WTC11 (cell line): Measurements from ENCODE around the gene CHRNA4. TPM values are rescaled to one million over a fixed set of nuclear protein-coding genes. Genes with fewer than 3 reads are reported as not detected.

Source experiments
- ATAC-seq: fragments of 200-7000 bp; cut with Tn5 transposase; 2 replicates; pipeline ENCODE4 v1.10.0; 2021; ENCODE audit warnings: mild to moderate bottlenecking, moderate library complexity
- CTCF ChIA-PET: fragments of 300-600 bp; sonication (Branson Sonifier 250); formaldehyde crosslinking; loops from one replicate; lab custom pipeline; 2021; ENCODE audit warnings: antibody characterized with exemption; lab: Charles Lee
- POLR2A ChIA-PET: fragments of 350-600 bp; sonication (Branson Sonifier 250); formaldehyde crosslinking; loops from one replicate; lab custom pipeline; 2021; ENCODE audit warnings: antibody characterized with exemption; lab: Charles Lee
- DNase-seq: peaks from one replicate; pipeline ENCODE4 v3.0.0; 2021; ENCODE audit warnings: low spot score
- H3K27ac Mint-ChIP-seq: 2 replicates; pipeline ENCODE4 v1.8.0; 2021; ENCODE audit warnings: mixed read lengths
- H3K27me3 Mint-ChIP-seq: 2 replicates; pipeline ENCODE4 v1.8.0; 2021; ENCODE audit warnings: low read depth, mild to moderate bottlenecking, moderate library complexity, mixed read lengths
- H3K36me3 Mint-ChIP-seq: 2 replicates; pipeline ENCODE4 v1.8.0; 2021; ENCODE audit warnings: mixed read lengths
- H3K4me1 Mint-ChIP-seq: 2 replicates; pipeline ENCODE4 v1.8.0; 2022; ENCODE audit warnings: mixed read lengths
- H3K4me3 Mint-ChIP-seq: 2 replicates; pipeline ENCODE4 v1.8.0; 2021; ENCODE audit warnings: mild to moderate bottlenecking, moderate library complexity, mixed read lengths
- H3K9me3 Mint-ChIP-seq: 2 replicates; pipeline ENCODE4 v1.8.0; 2021; ENCODE audit warnings: mixed read lengths
- ELF4 ChIP-seq: sonication (generic); formaldehyde crosslinking; IDR thresholded peaks from 2 replicates; pipeline ENCODE4 v1.8.1; 2022; ENCODE audit warnings: low read depth, mild to moderate bottlenecking, moderate library complexity, missing genetic modification reagents
- EMX1 ChIP-seq: fragments of 250-450 bp; sonication (Bioruptor Pico); IDR thresholded peaks from 2 replicates; pipeline ENCODE4 v1.8.0; 2021; ENCODE audit warnings: mild to moderate bottlenecking
- ESRRA ChIP-seq: sonication (generic); formaldehyde crosslinking; IDR thresholded peaks from 2 replicates; pipeline ENCODE4 v1.8.1; 2022; ENCODE audit warnings: mild to moderate bottlenecking, missing genetic modification reagents, borderline replicate concordance
- FOXJ3 ChIP-seq: sonication (generic); formaldehyde crosslinking; IDR thresholded peaks from 2 replicates; pipeline ENCODE4 v1.9.0; 2021; ENCODE audit warnings: missing genetic modification reagents, mild to moderate bottlenecking, borderline replicate concordance
- FOXP1 ChIP-seq: sonication (generic); formaldehyde crosslinking; IDR thresholded peaks from 2 replicates; pipeline ENCODE4 v1.8.0; 2022; ENCODE audit warnings: missing genetic modification reagents, mild to moderate bottlenecking, moderate library complexity, borderline replicate concordance
- GABPB1 ChIP-seq: sonication (generic); formaldehyde crosslinking; IDR thresholded peaks from 2 replicates; pipeline ENCODE4 v1.8.1; 2023; ENCODE audit warnings: mild to moderate bottlenecking, missing genetic modification reagents
- GTF2I ChIP-seq: fragments of 250-450 bp; sonication (Bioruptor Pico); conservative IDR thresholded peaks from 2 replicates; pipeline ENCODE4 v1.4.0; 2021; ENCODE audit warnings: mild to moderate bottlenecking
- KAT7 ChIP-seq: sonication (generic); formaldehyde crosslinking; IDR thresholded peaks from 2 replicates; pipeline ENCODE4 v1.8.1; 2023; ENCODE audit warnings: missing genetic modification reagents, mild to moderate bottlenecking, borderline replicate concordance
- NFE2L1 ChIP-seq: sonication (generic); formaldehyde crosslinking; IDR thresholded peaks from 2 replicates; pipeline ENCODE4 v1.8.1; 2023; ENCODE audit warnings: missing genetic modification reagents
- RORB ChIP-seq: fragments of 250-450 bp; sonication (Bioruptor Pico); IDR thresholded peaks from 2 replicates; pipeline ENCODE4 v1.9.0; 2021; ENCODE audit warnings: mild to moderate bottlenecking
- ZNF138 ChIP-seq: sonication (generic); formaldehyde crosslinking; conservative IDR thresholded peaks from 2 replicates; pipeline ENCODE4 v1.8.1; 2022; ENCODE audit warnings: mild to moderate bottlenecking, moderate library complexity, missing genetic modification reagents
- ZNF219 ChIP-seq: sonication (generic); formaldehyde crosslinking; IDR thresholded peaks from 2 replicates; pipeline ENCODE4 v1.8.0; 2023; ENCODE audit warnings: missing genetic modification reagents, mild to moderate bottlenecking, borderline replicate concordance
- total RNA-seq: library from RNA; stranded (reverse); gene quantifications from 3 replicates; pipeline ENCODE4 v1.2.3, GENCODE V29; 2021
- TF ChIP-seq, protein P1 (sequence below): sonication (generic); formaldehyde crosslinking; IDR thresholded peaks from 2 replicates; pipeline ENCODE4 v1.8.1; 2022; ENCODE audit warnings: mild to moderate bottlenecking, moderate library complexity, missing genetic modification reagents
- TF ChIP-seq, protein P2 (sequence below): sonication (generic); formaldehyde crosslinking; IDR thresholded peaks from 2 replicates; pipeline ENCODE4 v1.8.1; 2023; ENCODE audit warnings: mild to moderate bottlenecking, missing genetic modification reagents, moderate library complexity
- TF ChIP-seq, protein P3 (sequence below): fragments of 250-450 bp; sonication (Bioruptor Pico); IDR thresholded peaks from 2 replicates; pipeline ENCODE4 v1.9.0; 2021; ENCODE audit warnings: mild to moderate bottlenecking
- TF ChIP-seq, protein P4 (sequence below): sonication (generic); formaldehyde crosslinking; IDR thresholded peaks from 2 replicates; pipeline ENCODE4 v1.8.0; 2023; ENCODE audit warnings: missing genetic modification reagents, mild to moderate bottlenecking, borderline replicate concordance
- TF ChIP-seq, protein P5 (sequence below): sonication (generic); formaldehyde crosslinking; IDR thresholded peaks from 2 replicates; pipeline ENCODE4 v1.8.1; 2022; ENCODE audit warnings: mild to moderate bottlenecking, missing genetic modification reagents, moderate library complexity, borderline replicate concordance
- TF ChIP-seq, protein P6 (sequence below): sonication (generic); formaldehyde crosslinking; IDR thresholded peaks from 2 replicates; pipeline ENCODE4 v1.8.0; 2023; ENCODE audit warnings: missing genetic modification reagents

CHRNA4 gene
- total RNA-seq, 1 experiment from 2014 or later = 2.5 TPM

DNA sequence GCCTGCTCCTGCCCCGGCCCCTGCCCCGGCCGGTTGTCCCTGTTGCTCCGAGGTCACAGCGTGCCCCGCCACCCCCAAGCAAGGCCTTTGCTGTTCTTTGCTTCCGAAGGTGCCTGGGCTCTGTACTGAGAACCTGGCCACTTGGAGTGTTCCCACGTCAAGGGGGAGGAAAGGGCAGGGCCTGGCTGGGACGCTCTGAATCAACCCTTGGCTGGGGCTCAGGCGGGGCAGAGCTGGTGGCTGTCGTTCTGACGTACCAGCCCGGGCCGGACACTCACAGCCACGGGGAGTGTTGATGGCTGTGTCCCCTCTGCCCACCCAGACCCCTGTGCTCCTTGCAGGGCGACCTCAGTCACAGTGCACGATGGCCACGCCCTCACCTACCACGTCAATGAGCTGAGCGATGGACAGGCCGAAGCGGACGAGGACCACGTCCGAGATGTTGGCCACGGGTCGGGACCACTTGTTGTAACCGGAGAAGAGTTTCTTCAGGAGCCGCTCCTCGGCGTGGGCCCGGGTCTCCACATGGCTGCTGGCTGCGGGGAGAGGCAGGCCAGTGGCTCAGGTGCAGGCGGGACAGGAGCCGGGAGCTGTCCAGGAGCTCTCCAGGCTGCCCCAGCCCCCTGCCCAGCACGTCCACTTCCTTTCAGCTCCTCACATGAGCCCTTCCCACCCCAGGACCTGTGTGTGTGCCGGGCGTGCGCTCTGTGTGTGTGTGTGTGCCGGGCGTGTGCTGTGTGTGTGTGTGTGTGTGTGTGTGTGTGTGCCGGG is 1.8 kb downstream of the CHRNA4 start:
- no peak overlapping the region for H3K4me3 Mint-ChIP-seq
- no peak for TF ChIP-seq EMX1 (CRISPR knock-in tag)
- no peak for TF ChIP-seq ZNF219 (CRISPR knock-in tag)
- TF ChIP-seq GTF2I (CRISPR knock-in tag) = no peak
- no peak for TF ChIP-seq RORB
- no peak for TF ChIP-seq ZNF138 (CRISPR knock-in tag)
- no peak for TF ChIP-seq KAT7 (CRISPR knock-in tag)
- TF ChIP-seq, protein P1, sequence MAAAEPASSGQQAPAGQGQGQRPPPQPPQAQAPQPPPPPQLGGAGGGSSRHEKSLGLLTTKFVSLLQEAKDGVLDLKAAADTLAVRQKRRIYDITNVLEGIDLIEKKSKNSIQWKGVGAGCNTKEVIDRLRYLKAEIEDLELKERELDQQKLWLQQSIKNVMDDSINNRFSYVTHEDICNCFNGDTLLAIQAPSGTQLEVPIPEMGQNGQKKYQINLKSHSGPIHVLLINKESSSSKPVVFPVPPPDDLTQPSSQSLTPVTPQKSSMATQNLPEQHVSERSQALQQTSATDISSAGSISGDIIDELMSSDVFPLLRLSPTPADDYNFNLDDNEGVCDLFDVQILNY (CRISPR knock-in tag) = no peak
- TF ChIP-seq, protein P2, sequence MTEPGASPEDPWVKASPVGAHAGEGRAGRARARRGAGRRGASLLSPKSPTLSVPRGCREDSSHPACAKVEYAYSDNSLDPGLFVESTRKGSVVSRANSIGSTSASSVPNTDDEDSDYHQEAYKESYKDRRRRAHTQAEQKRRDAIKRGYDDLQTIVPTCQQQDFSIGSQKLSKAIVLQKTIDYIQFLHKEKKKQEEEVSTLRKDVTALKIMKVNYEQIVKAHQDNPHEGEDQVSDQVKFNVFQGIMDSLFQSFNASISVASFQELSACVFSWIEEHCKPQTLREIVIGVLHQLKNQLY = no peak
- TF ChIP-seq FOXP1 (CRISPR knock-in tag) = peak; percentile 27; the same call in 1 of the 2 replicates
- TF ChIP-seq, all 79 proteins: peak for 1
- H3K4me1 Mint-ChIP-seq = peaks cover 11% of the 10 kb centered on the region
- DNase-seq (no peak), ATAC-seq (no peak)
- no peaks in the 10 kb centered on the region for H3K36me3 Mint-ChIP-seq
- peaks cover 12% of the 10 kb centered on the region for H3K27me3 Mint-ChIP-seq
- ChIA-PET POLR2A (no interaction called here), CTCF (interaction anchor here (0.7 to 4.1 kb wide), 6 partner anchors 12 to 50 kb away, joined by 3 to 37 read pairs (median 5); no protein-coding TSS in a partner anchor)
- no peak overlapping the region for H3K27ac Mint-ChIP-seq
- H3K9me3 Mint-ChIP-seq = no peaks in the 10 kb centered on the region

DNA sequence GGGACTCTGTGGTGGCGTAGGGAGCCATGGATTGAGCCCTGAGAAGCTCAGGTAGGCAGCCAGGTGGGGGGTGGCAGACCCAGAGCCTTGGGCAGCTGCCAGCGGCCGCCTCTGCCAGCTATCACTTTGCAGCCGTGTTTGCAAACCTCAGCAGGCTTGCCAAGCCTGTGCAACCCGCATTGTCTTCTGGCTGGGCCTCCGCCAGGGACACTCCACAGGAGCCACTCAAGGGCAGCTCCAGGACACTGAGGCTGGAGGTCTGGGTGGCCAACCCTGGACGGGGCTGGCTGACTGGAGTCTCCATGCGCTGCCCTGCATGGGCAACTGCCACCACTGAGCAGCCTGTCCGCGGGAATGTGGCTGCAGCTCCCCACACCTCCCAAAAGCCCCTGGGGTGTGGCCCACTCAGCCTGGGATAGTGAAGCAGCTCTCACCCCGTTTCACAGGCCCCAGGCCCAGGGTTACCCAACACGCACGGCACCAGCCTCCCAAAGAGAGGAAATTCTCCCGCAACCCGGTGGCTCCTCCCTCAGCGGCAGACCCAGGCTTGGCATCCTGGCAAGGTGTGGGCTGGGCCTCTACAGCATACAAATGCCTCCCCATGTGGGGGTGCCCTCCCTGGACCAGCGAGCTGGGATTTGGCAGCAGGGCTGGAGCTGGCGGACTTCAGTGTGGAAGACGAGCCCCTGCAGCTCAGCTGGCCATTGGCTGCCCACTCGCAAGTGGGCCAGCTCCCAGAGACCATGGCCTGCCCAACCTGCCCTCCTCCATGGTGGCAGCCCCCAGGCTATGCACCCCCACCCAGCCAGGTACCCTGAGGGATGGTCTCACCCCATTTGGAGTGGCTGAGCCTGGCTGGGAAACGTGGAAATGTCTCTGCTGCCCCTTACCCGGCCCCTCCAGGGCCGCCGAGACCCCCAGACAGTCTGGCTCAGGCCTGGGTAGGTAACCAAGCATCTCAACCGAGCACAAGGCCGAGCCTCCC is 2.9 kb downstream of the CHRNA4 start:
- DNase-seq = no peak
- Mint-ChIP-seq H3K9me3 (no peaks in the 10 kb centered on the region), H3K27me3 (peaks cover 12% of the 10 kb centered on the region), H3K4me3 (no peak overlapping the region), H3K27ac (no peak overlapping the region), H3K36me3 (no peaks in the 10 kb centered on the region), H3K4me1 (peaks cover 11% of the 10 kb centered on the region)
- ChIA-PET POLR2A (no interaction called here), CTCF (interaction anchor here (1.8 to 3.2 kb wide), 3 partner anchors 19 to 48 kb away, joined by 7 to 18 read pairs (median 8); no protein-coding TSS in a partner anchor)
- ATAC-seq = no peak
- TF ChIP-seq ELF4 (CRISPR knock-in tag) (no peak), NFE2L1 (CRISPR knock-in tag) (no peak), EMX1 (CRISPR knock-in tag) (no peak), ESRRA (CRISPR knock-in tag) (no peak), GABPB1 (CRISPR knock-in tag) (no peak), FOXJ3 (CRISPR knock-in tag) (no peak)
- TF ChIP-seq, protein P3, sequence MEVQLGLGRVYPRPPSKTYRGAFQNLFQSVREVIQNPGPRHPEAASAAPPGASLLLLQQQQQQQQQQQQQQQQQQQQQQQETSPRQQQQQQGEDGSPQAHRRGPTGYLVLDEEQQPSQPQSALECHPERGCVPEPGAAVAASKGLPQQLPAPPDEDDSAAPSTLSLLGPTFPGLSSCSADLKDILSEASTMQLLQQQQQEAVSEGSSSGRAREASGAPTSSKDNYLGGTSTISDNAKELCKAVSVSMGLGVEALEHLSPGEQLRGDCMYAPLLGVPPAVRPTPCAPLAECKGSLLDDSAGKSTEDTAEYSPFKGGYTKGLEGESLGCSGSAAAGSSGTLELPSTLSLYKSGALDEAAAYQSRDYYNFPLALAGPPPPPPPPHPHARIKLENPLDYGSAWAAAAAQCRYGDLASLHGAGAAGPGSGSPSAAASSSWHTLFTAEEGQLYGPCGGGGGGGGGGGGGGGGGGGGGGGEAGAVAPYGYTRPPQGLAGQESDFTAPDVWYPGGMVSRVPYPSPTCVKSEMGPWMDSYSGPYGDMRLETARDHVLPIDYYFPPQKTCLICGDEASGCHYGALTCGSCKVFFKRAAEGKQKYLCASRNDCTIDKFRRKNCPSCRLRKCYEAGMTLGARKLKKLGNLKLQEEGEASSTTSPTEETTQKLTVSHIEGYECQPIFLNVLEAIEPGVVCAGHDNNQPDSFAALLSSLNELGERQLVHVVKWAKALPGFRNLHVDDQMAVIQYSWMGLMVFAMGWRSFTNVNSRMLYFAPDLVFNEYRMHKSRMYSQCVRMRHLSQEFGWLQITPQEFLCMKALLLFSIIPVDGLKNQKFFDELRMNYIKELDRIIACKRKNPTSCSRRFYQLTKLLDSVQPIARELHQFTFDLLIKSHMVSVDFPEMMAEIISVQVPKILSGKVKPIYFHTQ (CRISPR knock-in tag) = no peak
- TF ChIP-seq, protein P2 = no peak
- TF ChIP-seq, protein P4, sequence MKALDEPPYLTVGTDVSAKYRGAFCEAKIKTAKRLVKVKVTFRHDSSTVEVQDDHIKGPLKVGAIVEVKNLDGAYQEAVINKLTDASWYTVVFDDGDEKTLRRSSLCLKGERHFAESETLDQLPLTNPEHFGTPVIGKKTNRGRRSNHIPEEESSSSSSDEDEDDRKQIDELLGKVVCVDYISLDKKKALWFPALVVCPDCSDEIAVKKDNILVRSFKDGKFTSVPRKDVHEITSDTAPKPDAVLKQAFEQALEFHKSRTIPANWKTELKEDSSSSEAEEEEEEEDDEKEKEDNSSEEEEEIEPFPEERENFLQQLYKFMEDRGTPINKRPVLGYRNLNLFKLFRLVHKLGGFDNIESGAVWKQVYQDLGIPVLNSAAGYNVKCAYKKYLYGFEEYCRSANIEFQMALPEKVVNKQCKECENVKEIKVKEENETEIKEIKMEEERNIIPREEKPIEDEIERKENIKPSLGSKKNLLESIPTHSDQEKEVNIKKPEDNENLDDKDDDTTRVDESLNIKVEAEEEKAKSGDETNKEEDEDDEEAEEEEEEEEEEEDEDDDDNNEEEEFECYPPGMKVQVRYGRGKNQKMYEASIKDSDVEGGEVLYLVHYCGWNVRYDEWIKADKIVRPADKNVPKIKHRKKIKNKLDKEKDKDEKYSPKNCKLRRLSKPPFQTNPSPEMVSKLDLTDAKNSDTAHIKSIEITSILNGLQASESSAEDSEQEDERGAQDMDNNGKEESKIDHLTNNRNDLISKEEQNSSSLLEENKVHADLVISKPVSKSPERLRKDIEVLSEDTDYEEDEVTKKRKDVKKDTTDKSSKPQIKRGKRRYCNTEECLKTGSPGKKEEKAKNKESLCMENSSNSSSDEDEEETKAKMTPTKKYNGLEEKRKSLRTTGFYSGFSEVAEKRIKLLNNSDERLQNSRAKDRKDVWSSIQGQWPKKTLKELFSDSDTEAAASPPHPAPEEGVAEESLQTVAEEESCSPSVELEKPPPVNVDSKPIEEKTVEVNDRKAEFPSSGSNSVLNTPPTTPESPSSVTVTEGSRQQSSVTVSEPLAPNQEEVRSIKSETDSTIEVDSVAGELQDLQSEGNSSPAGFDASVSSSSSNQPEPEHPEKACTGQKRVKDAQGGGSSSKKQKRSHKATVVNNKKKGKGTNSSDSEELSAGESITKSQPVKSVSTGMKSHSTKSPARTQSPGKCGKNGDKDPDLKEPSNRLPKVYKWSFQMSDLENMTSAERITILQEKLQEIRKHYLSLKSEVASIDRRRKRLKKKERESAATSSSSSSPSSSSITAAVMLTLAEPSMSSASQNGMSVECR (CRISPR knock-in tag) = no peak
- TF ChIP-seq, protein P5, sequence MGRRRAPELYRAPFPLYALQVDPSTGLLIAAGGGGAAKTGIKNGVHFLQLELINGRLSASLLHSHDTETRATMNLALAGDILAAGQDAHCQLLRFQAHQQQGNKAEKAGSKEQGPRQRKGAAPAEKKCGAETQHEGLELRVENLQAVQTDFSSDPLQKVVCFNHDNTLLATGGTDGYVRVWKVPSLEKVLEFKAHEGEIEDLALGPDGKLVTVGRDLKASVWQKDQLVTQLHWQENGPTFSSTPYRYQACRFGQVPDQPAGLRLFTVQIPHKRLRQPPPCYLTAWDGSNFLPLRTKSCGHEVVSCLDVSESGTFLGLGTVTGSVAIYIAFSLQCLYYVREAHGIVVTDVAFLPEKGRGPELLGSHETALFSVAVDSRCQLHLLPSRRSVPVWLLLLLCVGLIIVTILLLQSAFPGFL = no peak
- TF ChIP-seq, protein P6, sequence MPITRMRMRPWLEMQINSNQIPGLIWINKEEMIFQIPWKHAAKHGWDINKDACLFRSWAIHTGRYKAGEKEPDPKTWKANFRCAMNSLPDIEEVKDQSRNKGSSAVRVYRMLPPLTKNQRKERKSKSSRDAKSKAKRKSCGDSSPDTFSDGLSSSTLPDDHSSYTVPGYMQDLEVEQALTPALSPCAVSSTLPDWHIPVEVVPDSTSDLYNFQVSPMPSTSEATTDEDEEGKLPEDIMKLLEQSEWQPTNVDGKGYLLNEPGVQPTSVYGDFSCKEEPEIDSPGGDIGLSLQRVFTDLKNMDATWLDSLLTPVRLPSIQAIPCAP (CRISPR knock-in tag) = no peak
